ENCODE data around the gene THRB. TPM values are rescaled to one million over a fixed set of nuclear protein-coding genes. Genes with fewer than 3 reads are reported as not detected.

THRB gene
- total and polyA plus RNA-seq, 9 of the 15 experiments (the other 6 are each of a cell fraction or from before 2014, with no cell fraction given), result 1.7 to 14.9 (median 6.9) TPM

DNA sequence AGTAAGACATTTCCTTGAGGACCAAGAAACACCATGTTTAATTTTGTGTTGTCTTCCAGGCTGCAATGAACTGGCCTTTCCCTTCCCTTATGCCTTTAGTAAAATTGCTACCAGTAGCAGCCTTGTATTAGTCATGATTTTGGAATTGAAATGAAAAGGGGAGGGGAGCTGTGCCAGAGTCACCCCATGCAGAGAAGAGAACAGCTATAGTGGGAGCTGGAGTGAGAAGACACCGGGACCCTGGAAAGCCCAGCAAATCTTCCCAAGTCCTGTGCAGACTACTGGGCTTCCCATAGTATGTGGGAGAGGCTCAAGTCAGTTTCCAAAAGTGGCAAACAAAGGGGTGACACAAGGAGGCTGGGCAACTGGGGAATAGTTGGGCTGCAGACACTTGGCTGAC is 371.1 kb downstream of the THRB start:
- Histone ChIP-seq H3K36me3 (ENCODE audit: control insufficient read depth, insufficient read depth, low read length) (no peaks in the 10 kb centered on the region), H3K9me1 (ENCODE audit: control insufficient read depth, insufficient read depth, low read length) (no peaks in the 10 kb centered on the region), H3K79me2 (ENCODE audit: control insufficient read depth, insufficient read depth, low read length) (no peaks in the 10 kb centered on the region), H2AFZ (ENCODE audit: low read depth, low read length) (no peak overlapping the region), H4K20me1 (replicated peaks; ENCODE audit: control insufficient read depth, insufficient read depth, low read length) (no peaks in the 10 kb centered on the region), H3K9me3 (replicated peaks; ENCODE audit: control insufficient read depth, insufficient read depth, low read depth, low read length) (no peaks in the 10 kb centered on the region), H3K27me3 (ENCODE audit: control insufficient read depth in 2 of 2, insufficient read depth in 2 of 2, low read length in 2 of 2) (no peaks in the 10 kb centered on the region), H3K4me1 (replicated peaks in 1 of 2; ENCODE audit: control insufficient read depth in 2 of 2, insufficient read depth in 2 of 2, low read length in 2 of 2) (no peaks in the 10 kb centered on the region), H3K9ac (ENCODE audit: insufficient read depth in 1 of 2, low read depth in 2 of 2, low read length in 2 of 2) (no peak overlapping the region), H3K4me2 (ENCODE audit: insufficient read depth, low read length) (no peak overlapping the region), H3K27ac (ENCODE audit: extremely low read depth, low read depth, low read length) (no peak overlapping the region), H3K4me3 (no peak overlapping the region)
- TF ChIP-seq FOXA1 (IDR thresholded peaks at IDR 0.05; ENCODE audit: borderline replicate concordance) (no peak), ZNF668 (CRISPR knock-in tag; IDR thresholded peaks at IDR 0.05) (no peak), ARID1B (IDR thresholded peaks at IDR 0.05) (no peak), IFI16 (CRISPR knock-in tag; IDR thresholded peaks at IDR 0.05) (no peak), ZNF184 (CRISPR knock-in tag; IDR thresholded peaks at IDR 0.05) (no peak), NCOA1 (IDR thresholded peaks at IDR 0.05; ENCODE audit: low read depth) (no peak)
- TF ChIP-seq, protein P1, sequence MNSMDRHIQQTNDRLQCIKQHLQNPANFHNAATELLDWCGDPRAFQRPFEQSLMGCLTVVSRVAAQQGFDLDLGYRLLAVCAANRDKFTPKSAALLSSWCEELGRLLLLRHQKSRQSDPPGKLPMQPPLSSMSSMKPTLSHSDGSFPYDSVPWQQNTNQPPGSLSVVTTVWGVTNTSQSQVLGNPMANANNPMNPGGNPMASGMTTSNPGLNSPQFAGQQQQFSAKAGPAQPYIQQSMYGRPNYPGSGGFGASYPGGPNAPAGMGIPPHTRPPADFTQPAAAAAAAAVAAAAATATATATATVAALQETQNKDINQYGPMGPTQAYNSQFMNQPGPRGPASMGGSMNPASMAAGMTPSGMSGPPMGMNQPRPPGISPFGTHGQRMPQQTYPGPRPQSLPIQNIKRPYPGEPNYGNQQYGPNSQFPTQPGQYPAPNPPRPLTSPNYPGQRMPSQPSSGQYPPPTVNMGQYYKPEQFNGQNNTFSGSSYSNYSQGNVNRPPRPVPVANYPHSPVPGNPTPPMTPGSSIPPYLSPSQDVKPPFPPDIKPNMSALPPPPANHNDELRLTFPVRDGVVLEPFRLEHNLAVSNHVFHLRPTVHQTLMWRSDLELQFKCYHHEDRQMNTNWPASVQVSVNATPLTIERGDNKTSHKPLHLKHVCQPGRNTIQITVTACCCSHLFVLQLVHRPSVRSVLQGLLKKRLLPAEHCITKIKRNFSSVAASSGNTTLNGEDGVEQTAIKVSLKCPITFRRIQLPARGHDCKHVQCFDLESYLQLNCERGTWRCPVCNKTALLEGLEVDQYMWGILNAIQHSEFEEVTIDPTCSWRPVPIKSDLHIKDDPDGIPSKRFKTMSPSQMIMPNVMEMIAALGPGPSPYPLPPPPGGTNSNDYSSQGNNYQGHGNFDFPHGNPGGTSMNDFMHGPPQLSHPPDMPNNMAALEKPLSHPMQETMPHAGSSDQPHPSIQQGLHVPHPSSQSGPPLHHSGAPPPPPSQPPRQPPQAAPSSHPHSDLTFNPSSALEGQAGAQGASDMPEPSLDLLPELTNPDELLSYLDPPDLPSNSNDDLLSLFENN (IDR thresholded peaks at IDR 0.05; ENCODE audit: low read depth in 2 of 2, low read length in 2 of 2), result no peak
- TF ChIP-seq, protein P2, sequence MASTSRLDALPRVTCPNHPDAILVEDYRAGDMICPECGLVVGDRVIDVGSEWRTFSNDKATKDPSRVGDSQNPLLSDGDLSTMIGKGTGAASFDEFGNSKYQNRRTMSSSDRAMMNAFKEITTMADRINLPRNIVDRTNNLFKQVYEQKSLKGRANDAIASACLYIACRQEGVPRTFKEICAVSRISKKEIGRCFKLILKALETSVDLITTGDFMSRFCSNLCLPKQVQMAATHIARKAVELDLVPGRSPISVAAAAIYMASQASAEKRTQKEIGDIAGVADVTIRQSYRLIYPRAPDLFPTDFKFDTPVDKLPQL (IDR thresholded peaks at IDR 0.05; ENCODE audit: extremely low read depth, insufficient read length), result no peak
- in situ Hi-C loops (cut with MboI), result no loop called here
- BruUV-seq (replicated peaks), result no TSS peak
- DNase-seq (ENCODE audit: extremely low read depth in 1 of 4, low spot score in 3 of 4), result no peak
- ChIA-PET CTCF (ENCODE audit: low intra/inter-chr PET ratio) (no interaction called here), POLR2A (no interaction called here)
- WGBS (ENCODE audit: insufficient coverage, low coverage, missing lambda C conversion rate), result 6% methylated on average over 1 of the region's 1 CpG
- ATAC-seq, result no peak
- intact Hi-C loops (cut with micrococcal nuclease), result no loop called here
- no peak for FAIRE-seq

All from K562 (cell line).